SK-N-SH (cell line): ENCODE data around the gene GAMT. TPM values are rescaled to one million over a fixed set of nuclear protein-coding genes. Genes with fewer than 3 reads are reported as not detected.

Source experiments
- CTCF ChIA-PET: fragments of 300-600, 350-600 bp; formaldehyde crosslinking; extraction: SDS; loops from one replicate; lab custom pipeline; 2021; lab: Yijun Ruan, JAX
- POLR2A ChIA-PET: fragments of 350-600 bp; sonication (Branson Sonifier 250); formaldehyde crosslinking; extraction: SDS; loops from one replicate; lab custom pipeline; 2020; ENCODE audit warnings: antibody characterized with exemption, inconsistent platforms; lab: Yijun Ruan, JAX
- DNase-seq: peaks from one replicate; pipeline ENCODE4 v3.0.0; 2012
- H2AFZ ChIP-seq: fragments of 200-600 bp; sonication (generic); 2 replicates; pipeline ENCODE4 v1.8.1; 2016; ENCODE audit warnings: antibody characterized with exemption, mild to moderate bottlenecking, low read depth
- H3F3A ChIP-seq: fragments of 200-600 bp; sonication (generic); replicated peaks from 2 replicates; pipeline ENCODE3; 2016; ENCODE audit warnings: antibody characterized with exemption, mild to moderate bottlenecking; ENCODE audit not compliant: insufficient read depth
- H3K27ac ChIP-seq, 2 experiments: fragments of 200-500 bp in 1 of 2; fragments of 200-600 bp in 1 of 2; sonication (Bioruptor generic) in 1 of 2; sonication (generic), shearing (Covaris generic) in 1 of 2; 2 replicates each; pipeline versions ENCODE4 v1.5.1 to v1.6.1; 2014 to 2016; ENCODE audit warnings: low read depth in 2 of 2, inconsistent platforms in 1 of 2, low read length in 1 of 2, mild to moderate bottlenecking in 1 of 2, mixed read lengths in 1 of 2
- H3K27me3 ChIP-seq: fragments of 200-600 bp; sonication (generic), shearing (Covaris generic); 2 replicates; pipeline ENCODE4 v1.6.1; 2016; ENCODE audit warnings: mixed run types; ENCODE audit not compliant: insufficient read depth
- H3K36me3 ChIP-seq, 2 experiments: fragments of 200-500 bp in 1 of 2; fragments of 200-600 bp in 1 of 2; sonication (Bioruptor generic) in 1 of 2; sonication (generic) in 1 of 2; replicated peaks in 1 of 2; 2 replicates each; pipeline versions ENCODE3 to v1.5.1; 2014 to 2016; ENCODE audit warnings: low read length in 1 of 2, mild to moderate bottlenecking in 1 of 2; ENCODE audit not compliant: insufficient read depth in 2 of 2, control insufficient read depth in 1 of 2
- H3K4me1 ChIP-seq, 2 experiments: fragments of 200-500 bp in 1 of 2; fragments of 200-600 bp in 1 of 2; sonication (Bioruptor generic) in 1 of 2; sonication (generic), shearing (Covaris generic) in 1 of 2; 2 replicates each; pipeline versions ENCODE4 v1.5.1 to v1.6.1; 2014 to 2016; ENCODE audit warnings: low read depth in 1 of 2, low read length in 1 of 2, mixed run types in 1 of 2; ENCODE audit not compliant: insufficient read depth in 2 of 2, control insufficient read depth in 1 of 2
- H3K4me2 ChIP-seq: fragments of 200-600 bp; sonication (generic), shearing (Covaris generic); 2 replicates; pipeline ENCODE4 v1.6.1; 2017; ENCODE audit warnings: mixed run types
- H3K4me3 ChIP-seq, 2 experiments: fragments of 200-500 bp in 1 of 2; fragments of 200-600 bp in 1 of 2; sonication (Bioruptor generic) in 1 of 2; sonication (generic), shearing (Covaris generic) in 1 of 2; 2 replicates each; pipeline versions ENCODE4 v1.5.1 to v1.8.1; 2014 to 2016; ENCODE audit warnings: low read depth in 2 of 2, inconsistent platforms in 1 of 2, low read length in 1 of 2, mild to moderate bottlenecking in 1 of 2, mixed read lengths in 1 of 2, moderate library complexity in 1 of 2
- H3K79me2 ChIP-seq: fragments of 200-600 bp; sonication (generic); 2 replicates; pipeline ENCODE4 v1.8.1; 2017; ENCODE audit warnings: mild to moderate bottlenecking; ENCODE audit not compliant: insufficient read depth
- H3K9ac ChIP-seq: fragments of 200-600 bp; sonication (generic); 2 replicates; pipeline ENCODE4 v1.6.1; 2017; ENCODE audit warnings: mixed run types
- H3K9me2 ChIP-seq: fragments of 200-600 bp; sonication (generic); 2 replicates; pipeline ENCODE4 v1.6.1; 2017; ENCODE audit warnings: mixed run types
- H3K9me3 ChIP-seq: fragments of 200-600 bp; sonication (generic); 2 replicates; pipeline ENCODE4 v1.6.1; 2017; ENCODE audit warnings: mixed run types, mild to moderate bottlenecking, moderate library complexity
- H4K20me1 ChIP-seq: fragments of 200-600 bp; sonication (generic); 2 replicates; pipeline ENCODE4 v1.6.1; 2017; ENCODE audit warnings: mild to moderate bottlenecking, mixed run types; ENCODE audit not compliant: insufficient read depth
- GATA2 ChIP-seq: sonication (generic); formaldehyde crosslinking; IDR thresholded peaks from 2 replicates; pipeline ENCODE4 v1.5.0; 2020; ENCODE audit warnings: mild to moderate bottlenecking, missing genetic modification reagents
- MEF2A ChIP-seq: IDR thresholded peaks from 2 replicates; pipeline ENCODE4 v1.4.0; 2012; ENCODE audit warnings: low read depth, borderline replicate concordance
- NRF1 ChIP-seq: IDR thresholded peaks from 2 replicates; pipeline ENCODE4 v1.6.1; 2012; ENCODE audit warnings: low read depth, mild to moderate bottlenecking, low read length
- SIN3A ChIP-seq: IDR thresholded peaks from 2 replicates; pipeline ENCODE4 v1.6.1; 2012; ENCODE audit warnings: low read depth, mild to moderate bottlenecking, low read length, moderate library complexity, borderline replicate concordance
- TEAD4 ChIP-seq: IDR thresholded peaks from 2 replicates; pipeline ENCODE4 v1.4.0; 2012; ENCODE audit warnings: mild to moderate bottlenecking, borderline replicate concordance; ENCODE audit not compliant: insufficient read depth
- YY1 ChIP-seq: IDR thresholded peaks from 2 replicates; pipeline ENCODE4 v1.4.0; 2012; ENCODE audit warnings: low read depth, mild to moderate bottlenecking
- WGBS: methylation state at CpG from one replicate; pipeline ENCODE4 v1.1.6; 2017; ENCODE audit warnings: low lambda C conversion rate; 5-methylcytosine and 5-hydroxymethylcytosine counted together
- polyA plus RNA-seq, 3 experiments: library from polyadenylated mRNA; depleted of rRNA; stranded (reverse); fragments of >200 nt; gene quantifications; 2 replicates each; pipeline ENCODE4 v1.2.3, GENCODE V29; 2012
- TF ChIP-seq, protein P1 (sequence below): IDR thresholded peaks from 2 replicates; pipeline ENCODE4 v1.4.0; 2012; ENCODE audit warnings: low read depth, borderline replicate concordance
- TF ChIP-seq, protein P2 (sequence below): fragments of 150-350 bp; IDR thresholded peaks from 2 replicates; pipeline ENCODE4 v1.6.1; 2016; ENCODE audit warnings: mild to moderate bottlenecking, low read depth, low read length
- TF ChIP-seq, protein P3 (sequence below): fragments of 150-350 bp; IDR thresholded peaks from 2 replicates; pipeline ENCODE4 v1.6.1; 2017; ENCODE audit warnings: antibody characterized with exemption, low read length, low read depth, borderline replicate concordance

The GAMT gene
- polyA plus RNA-seq, 1 of the 3 experiments (the other 2 are of a cell fraction) = 85.3 TPM

DNA sequence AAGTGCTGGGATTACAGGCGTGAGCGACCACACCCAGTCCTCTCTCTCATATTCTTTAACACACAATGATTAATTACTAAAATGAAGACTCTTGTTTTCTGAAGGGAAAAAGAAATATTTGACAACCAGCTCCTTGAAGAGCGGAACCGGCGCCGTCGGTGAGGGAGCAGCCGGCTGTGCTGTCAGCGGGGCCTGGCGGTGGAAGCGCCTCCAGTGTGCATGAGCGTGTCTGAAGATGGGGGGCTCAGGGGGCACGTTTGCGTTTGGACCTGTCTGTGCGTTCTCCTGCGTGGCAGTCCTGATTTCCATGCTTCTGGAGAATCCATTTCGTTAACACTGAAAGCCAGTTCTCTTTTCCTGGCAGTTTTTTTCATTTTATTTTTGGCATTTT, 24.9 kb downstream of the GAMT start:
- no peaks in the 10 kb centered on the region for H4K20me1 ChIP-seq
- no peak overlapping the region for H3K27ac ChIP-seq
- no peak overlapping the region for H2AFZ ChIP-seq
- H3K9me2 ChIP-seq = no peaks in the 10 kb centered on the region
- no peaks in the 10 kb centered on the region for H3K27me3 ChIP-seq
- 95% methylated on average over 17 of the region's 17 CpGs for WGBS
- H3K9ac ChIP-seq = no peak overlapping the region
- peaks cover 3 to 21% of the 10 kb centered on the region in 2 experiments for H3K36me3 ChIP-seq
- TF ChIP-seq SIN3A (no peak), GATA2 (CRISPR knock-in tag) (no peak), YY1 (no peak), NRF1 (no peak), TEAD4 (no peak)
- TF ChIP-seq, protein P1, sequence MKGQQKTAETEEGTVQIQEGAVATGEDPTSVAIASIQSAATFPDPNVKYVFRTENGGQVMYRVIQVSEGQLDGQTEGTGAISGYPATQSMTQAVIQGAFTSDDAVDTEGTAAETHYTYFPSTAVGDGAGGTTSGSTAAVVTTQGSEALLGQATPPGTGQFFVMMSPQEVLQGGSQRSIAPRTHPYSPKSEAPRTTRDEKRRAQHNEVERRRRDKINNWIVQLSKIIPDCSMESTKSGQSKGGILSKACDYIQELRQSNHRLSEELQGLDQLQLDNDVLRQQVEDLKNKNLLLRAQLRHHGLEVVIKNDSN = no peak
- TF ChIP-seq, protein P2, sequence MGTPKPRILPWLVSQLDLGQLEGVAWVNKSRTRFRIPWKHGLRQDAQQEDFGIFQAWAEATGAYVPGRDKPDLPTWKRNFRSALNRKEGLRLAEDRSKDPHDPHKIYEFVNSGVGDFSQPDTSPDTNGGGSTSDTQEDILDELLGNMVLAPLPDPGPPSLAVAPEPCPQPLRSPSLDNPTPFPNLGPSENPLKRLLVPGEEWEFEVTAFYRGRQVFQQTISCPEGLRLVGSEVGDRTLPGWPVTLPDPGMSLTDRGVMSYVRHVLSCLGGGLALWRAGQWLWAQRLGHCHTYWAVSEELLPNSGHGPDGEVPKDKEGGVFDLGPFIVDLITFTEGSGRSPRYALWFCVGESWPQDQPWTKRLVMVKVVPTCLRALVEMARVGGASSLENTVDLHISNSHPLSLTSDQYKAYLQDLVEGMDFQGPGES = no peak
- no peak for DNase-seq
- POLR2A ChIA-PET = no interaction called here
- no peaks in the 10 kb centered on the region for H3K79me2 ChIP-seq
- no peaks in the 10 kb centered on the region for H3K9me3 ChIP-seq
- no peak overlapping the region for H3K4me3 ChIP-seq
- H3K4me2 ChIP-seq = no peak overlapping the region
- H3K4me1 ChIP-seq = peaks cover 0 to 3% of the 10 kb centered on the region in 2 experiments; a peak in 1 of 4 replicates
- CTCF ChIA-PET = interaction anchor here (0.6 kb wide), 1 partner anchor 61 kb away, joined by 3 read pairs; no protein-coding TSS in a partner anchor
- peaks cover 3% of the 10 kb centered on the region for H3F3A ChIP-seq

DNA sequence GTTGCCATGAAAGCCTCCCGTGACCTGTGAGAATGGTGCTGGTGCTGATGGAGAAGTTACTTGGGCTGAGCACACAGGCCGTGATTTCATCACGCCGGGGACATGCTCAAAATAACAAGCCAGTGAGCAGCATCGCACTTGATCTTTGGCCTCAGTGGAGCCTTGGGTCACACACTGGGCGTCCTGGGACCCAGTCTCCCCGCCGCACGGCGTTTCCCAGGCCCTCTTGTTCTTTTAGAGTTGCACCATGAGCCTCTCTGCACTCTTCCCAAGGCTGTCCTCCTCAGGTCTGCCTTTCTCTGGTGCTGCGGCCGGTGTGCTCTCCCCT, 27.1 kb downstream of the GAMT start:
- no peak overlapping the region for H3K27ac ChIP-seq
- H3K9me2 ChIP-seq = no peaks in the 10 kb centered on the region
- H4K20me1 ChIP-seq = no peaks in the 10 kb centered on the region
- 93% methylated on average over 11 of the region's 12 CpGs for WGBS
- H3K79me2 ChIP-seq = no peaks in the 10 kb centered on the region
- H3K36me3 ChIP-seq = peaks cover 6 to 40% of the 10 kb centered on the region in 2 experiments
- H2AFZ ChIP-seq = no peak overlapping the region
- CTCF ChIA-PET = interaction anchor here (1.3 to 7.4 kb wide), 3 partner anchors 10 to 58 kb away, joined by 4 to 81 read pairs (median 5); no protein-coding TSS in a partner anchor
- DNase-seq = no peak
- no peak overlapping the region for H3K4me3 ChIP-seq
- no peaks in the 10 kb centered on the region for H3K9me3 ChIP-seq
- H3K27me3 ChIP-seq = no peaks in the 10 kb centered on the region
- H3K4me1 ChIP-seq = no peaks in the 10 kb centered on the region
- no peak overlapping the region for H3K9ac ChIP-seq
- no peak overlapping the region for H3K4me2 ChIP-seq
- peaks cover 3% of the 10 kb centered on the region for H3F3A ChIP-seq
- POLR2A ChIA-PET = no interaction called here
- TF ChIP-seq GATA2 (CRISPR knock-in tag) (no peak), MEF2A (no peak)
- TF ChIP-seq, protein P3, sequence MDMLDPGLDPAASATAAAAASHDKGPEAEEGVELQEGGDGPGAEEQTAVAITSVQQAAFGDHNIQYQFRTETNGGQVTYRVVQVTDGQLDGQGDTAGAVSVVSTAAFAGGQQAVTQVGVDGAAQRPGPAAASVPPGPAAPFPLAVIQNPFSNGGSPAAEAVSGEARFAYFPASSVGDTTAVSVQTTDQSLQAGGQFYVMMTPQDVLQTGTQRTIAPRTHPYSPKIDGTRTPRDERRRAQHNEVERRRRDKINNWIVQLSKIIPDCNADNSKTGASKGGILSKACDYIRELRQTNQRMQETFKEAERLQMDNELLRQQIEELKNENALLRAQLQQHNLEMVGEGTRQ = no peak
- TF ChIP-seq, protein P1 = no peak
